Glutamatergic neuron (in vitro differentiated cells): ENCODE measurements around the gene NIT1. TPM values are rescaled to one million over a fixed set of nuclear protein-coding genes. Genes with fewer than 3 reads are reported as not detected.
A peak's percentile ranks its signal among the peaks of the same experiment; 100 is the strongest.

Experiments used
- DNase-seq: peaks from one replicate; pipeline ENCODE4 v3.0.0; 2022
- H3K27ac Mint-ChIP-seq: one replicate; pipeline ENCODE4 v1.8.0; 2020; ENCODE audit warnings: mild to moderate bottlenecking, mixed read lengths, inconsistent platforms; ENCODE audit not compliant: unreplicated experiment
- H3K27me3 Mint-ChIP-seq: one replicate; pipeline ENCODE4 v1.8.0; 2020; ENCODE audit warnings: mild to moderate bottlenecking, moderate library complexity, mixed read lengths, inconsistent platforms; ENCODE audit not compliant: unreplicated experiment
- H3K36me3 Mint-ChIP-seq: one replicate; pipeline ENCODE4 v1.8.0; 2020; ENCODE audit warnings: mild to moderate bottlenecking, mixed read lengths, inconsistent platforms; ENCODE audit not compliant: unreplicated experiment
- H3K4me1 Mint-ChIP-seq: one replicate; pipeline ENCODE4 v1.8.0; 2020; ENCODE audit warnings: mild to moderate bottlenecking, low read depth, mixed read lengths, inconsistent platforms; ENCODE audit not compliant: unreplicated experiment
- H3K4me3 Mint-ChIP-seq: one replicate; pipeline ENCODE4 v1.8.0; 2020; ENCODE audit warnings: mild to moderate bottlenecking, mixed read lengths, inconsistent platforms; ENCODE audit not compliant: unreplicated experiment
- H3K9me3 Mint-ChIP-seq: one replicate; pipeline ENCODE4 v1.8.0; 2020; ENCODE audit warnings: mild to moderate bottlenecking, moderate library complexity, mixed read lengths, inconsistent platforms; ENCODE audit not compliant: unreplicated experiment
- total RNA-seq: library from RNA; stranded (reverse); fragmentation: NEBNext Ultra II Directional; extraction: Animal tissue kit (Norgen Biotek cat#: 25700); gene quantifications from one replicate; pipeline ENCODE4 v1.2.1, GENCODE V29; 2021; ENCODE audit not compliant: unreplicated experiment
- TF ChIP-seq, protein P1 (sequence below): fragments of 200-600 bp; sonication (generic); IDR thresholded peaks from one replicate; pipeline ENCODE4 v1.5.0; 2021; ENCODE audit not compliant: partially characterized antibody, unreplicated experiment

NIT1 gene
- total RNA-seq, 1 donor from 2014 or later, result 40.2 TPM

DNA sequence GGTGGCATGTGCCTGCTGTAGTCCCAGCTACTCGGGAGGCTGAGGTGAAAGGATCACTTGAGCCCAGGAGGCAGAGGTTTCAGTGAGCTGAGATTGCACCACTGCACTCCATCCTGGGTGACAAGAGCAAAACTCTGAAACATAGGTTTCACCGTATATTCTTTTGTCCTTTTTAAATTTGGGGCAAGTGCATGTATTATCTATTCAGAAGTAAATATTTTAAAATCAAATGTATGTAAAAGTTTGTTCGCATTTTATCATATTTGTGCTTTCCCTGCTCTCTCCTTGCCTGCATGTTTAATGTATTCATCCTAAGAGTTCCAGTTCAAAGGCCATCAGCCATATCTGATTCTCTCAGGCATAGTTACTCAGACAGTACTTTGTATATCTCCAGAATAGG lies 27.9 kb downstream of the NIT1 start:
- Mint-ChIP-seq H3K27ac (no peak overlapping the region), H3K27me3 (no peaks in the 10 kb centered on the region), H3K4me1 (peaks cover 2% of the 10 kb centered on the region), H3K9me3 (no peaks in the 10 kb centered on the region), H3K36me3 (no peaks in the 10 kb centered on the region), H3K4me3 (no peak overlapping the region)
- no peak for DNase-seq
- TF ChIP-seq, protein P1, sequence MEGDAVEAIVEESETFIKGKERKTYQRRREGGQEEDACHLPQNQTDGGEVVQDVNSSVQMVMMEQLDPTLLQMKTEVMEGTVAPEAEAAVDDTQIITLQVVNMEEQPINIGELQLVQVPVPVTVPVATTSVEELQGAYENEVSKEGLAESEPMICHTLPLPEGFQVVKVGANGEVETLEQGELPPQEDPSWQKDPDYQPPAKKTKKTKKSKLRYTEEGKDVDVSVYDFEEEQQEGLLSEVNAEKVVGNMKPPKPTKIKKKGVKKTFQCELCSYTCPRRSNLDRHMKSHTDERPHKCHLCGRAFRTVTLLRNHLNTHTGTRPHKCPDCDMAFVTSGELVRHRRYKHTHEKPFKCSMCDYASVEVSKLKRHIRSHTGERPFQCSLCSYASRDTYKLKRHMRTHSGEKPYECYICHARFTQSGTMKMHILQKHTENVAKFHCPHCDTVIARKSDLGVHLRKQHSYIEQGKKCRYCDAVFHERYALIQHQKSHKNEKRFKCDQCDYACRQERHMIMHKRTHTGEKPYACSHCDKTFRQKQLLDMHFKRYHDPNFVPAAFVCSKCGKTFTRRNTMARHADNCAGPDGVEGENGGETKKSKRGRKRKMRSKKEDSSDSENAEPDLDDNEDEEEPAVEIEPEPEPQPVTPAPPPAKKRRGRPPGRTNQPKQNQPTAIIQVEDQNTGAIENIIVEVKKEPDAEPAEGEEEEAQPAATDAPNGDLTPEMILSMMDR, result no peak

DNA sequence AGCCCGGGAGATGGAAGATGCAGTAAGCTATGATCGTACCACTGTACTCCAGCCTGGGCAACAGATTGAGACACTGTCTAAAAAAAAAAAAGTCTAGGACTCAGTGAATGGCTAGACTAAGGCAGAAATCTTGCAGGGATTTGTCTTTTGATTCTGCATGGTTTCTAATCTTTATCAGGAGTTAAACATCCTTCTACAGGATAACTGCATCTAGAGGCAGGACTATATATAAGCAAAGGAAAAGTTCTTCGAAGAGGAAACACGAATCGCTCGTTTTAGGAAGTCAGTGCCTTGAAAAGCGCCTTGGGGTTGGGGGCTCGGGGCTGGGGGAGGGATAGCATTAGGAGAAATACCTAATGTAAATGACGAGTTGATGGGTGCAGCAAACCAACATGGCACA lies 35.3 kb downstream of the NIT1 start:
- DNase-seq, result no peak
- peak overlapping the region; percentile 99 for H3K4me3 Mint-ChIP-seq

DNA sequence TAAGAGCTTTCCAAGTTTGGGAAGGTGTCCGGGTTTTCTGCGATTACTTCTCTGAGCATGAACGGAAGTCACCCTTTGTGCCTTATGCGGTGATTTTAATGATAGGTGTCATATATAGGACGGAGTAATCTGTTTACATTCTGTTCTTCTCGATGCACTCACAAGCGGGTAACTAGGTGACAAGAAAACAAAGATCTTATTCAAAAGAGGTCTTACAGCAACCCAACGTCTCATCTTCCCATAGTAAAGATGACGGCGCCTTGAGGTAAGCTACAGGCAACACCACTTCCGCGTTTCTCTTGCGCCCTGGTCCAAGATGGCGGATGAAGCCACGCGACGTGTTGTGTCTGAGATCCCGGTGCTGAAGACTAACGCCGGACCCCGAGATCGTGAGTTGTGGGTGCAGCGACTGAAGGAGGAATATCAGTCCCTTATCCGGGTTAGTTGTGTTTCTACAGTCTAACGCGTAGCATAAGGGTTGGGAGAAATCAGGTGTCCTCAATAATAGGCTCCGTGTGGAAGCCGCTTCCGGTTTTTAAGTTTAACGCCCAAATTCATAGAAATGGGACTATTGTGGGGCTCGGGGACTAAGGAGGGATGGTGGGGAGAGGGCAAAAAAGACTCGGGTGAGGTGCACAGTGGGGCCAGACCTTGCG lies 35.9 kb downstream of the NIT1 start, which contains the start of gene UFC1:
Gene UFC1 (plus strand): TSS at position 297 of the 656 bp plus-strand sequence. CDS start 20 bp downstream, at position 317.
- Mint-ChIP-seq H3K36me3 (no peaks in the 10 kb centered on the region), H3K4me3 (peak within 1 kb of the TSS; percentile 99)
- DNase-seq, result peak; percentile 74

More for the DNA sequence above, 35.3 kb downstream of the NIT1 start:
- H3K4me1 Mint-ChIP-seq, result peaks cover 2% of the 10 kb centered on the region
- peaks cover 3% of the 10 kb centered on the region for H3K9me3 Mint-ChIP-seq
- TF ChIP-seq, protein P1, result no peak
- H3K27ac Mint-ChIP-seq, result peak overlapping the region; percentile 100
- H3K27me3 Mint-ChIP-seq, result peaks cover 6% of the 10 kb centered on the region
- H3K36me3 Mint-ChIP-seq, result no peaks in the 10 kb centered on the region

DNA sequence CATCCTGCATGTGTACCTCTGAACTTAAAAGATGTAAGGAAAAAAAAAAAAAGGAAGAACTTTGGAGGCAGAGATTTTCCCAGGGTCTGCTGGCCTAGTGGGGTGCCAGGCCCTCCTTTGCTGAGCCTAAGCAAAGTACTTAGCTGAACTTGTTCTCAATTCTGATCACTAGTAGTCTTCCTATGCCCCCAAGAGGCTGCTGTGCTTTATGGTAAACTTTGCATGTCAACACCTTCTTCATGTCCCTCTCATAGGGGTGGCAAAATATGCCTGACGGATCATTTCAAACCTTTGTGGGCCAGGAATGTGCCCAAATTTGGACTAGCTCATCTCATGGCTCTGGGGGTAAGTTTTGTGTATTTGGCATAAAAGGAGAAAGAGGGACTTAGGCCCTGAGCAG lies 40.0 kb downstream of the NIT1 start:
- peaks cover 9% of the 10 kb centered on the region for H3K27me3 Mint-ChIP-seq
- H3K4me3 Mint-ChIP-seq, result no peak overlapping the region
- no peak for DNase-seq
- peaks cover 8% of the 10 kb centered on the region for H3K9me3 Mint-ChIP-seq
- H3K27ac Mint-ChIP-seq, result peak overlapping the region; percentile 92
- H3K36me3 Mint-ChIP-seq, result no peaks in the 10 kb centered on the region
- peaks cover 8% of the 10 kb centered on the region for H3K4me1 Mint-ChIP-seq
- TF ChIP-seq, protein P1, result no peak

More for the DNA sequence above, 35.9 kb downstream of the NIT1 start, which contains the start of gene UFC1:
- TF ChIP-seq, protein P1, result no peak
- Mint-ChIP-seq H3K4me1 (peaks cover 4% of the 10 kb centered on the region), H3K27me3 (peaks cover 6% of the 10 kb centered on the region), H3K27ac (peak within 1 kb of the TSS; percentile 100), H3K9me3 (peaks cover 5% of the 10 kb centered on the region)

DNA sequence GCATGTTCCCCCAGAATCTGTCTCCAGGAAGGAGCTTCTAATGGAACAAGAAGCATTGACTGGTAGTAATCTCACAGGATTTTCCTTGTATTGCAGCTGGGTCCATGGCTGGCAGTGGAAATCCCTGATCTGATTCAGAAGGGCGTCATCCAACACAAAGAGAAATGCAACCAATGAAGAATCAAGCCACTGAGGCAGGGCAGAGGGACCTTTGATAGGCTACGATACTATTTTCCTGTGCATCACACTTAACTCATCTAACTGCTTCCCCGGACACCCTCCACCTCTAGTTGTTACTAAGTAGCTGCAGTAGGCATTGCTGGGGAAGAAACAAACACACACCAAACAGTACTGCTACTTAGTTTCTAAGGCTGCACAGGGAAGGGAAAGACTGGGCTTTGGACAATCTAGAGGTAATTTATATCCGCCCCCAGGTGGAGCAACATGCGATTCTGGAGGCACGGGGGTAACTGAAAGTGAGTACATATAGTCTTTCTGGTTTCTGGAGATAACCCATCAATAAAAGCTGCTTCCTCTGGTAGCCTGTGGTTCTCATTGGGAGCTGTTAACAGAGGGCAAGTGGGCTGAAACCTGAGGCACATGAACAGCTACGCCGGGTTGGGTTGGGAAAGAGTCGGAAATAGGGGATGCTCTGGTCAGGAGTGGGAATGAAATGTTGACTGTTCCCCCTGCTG lies 40.6 kb downstream of the NIT1 start:
- Mint-ChIP-seq H3K36me3 (no peaks in the 10 kb centered on the region), H3K27ac (peak overlapping the region; percentile 92), H3K27me3 (peaks cover 9% of the 10 kb centered on the region), H3K9me3 (peaks cover 8% of the 10 kb centered on the region), H3K4me1 (peaks cover 8% of the 10 kb centered on the region), H3K4me3 (peak overlapping the region; percentile 91)
- DNase-seq, result no peak
- TF ChIP-seq, protein P1, result no peak
